ENCODE results near the gene MLLT3.

GRCh38 chr9:20419533-20419932 lies 202.8 kb downstream of the MLLT3 start:
- TF ChIP-seq SIN3A (IDR thresholded peaks at IDR 0.05; ENCODE audit: borderline replicate concordance, insufficient read depth, low read length) (no peak), REST (IDR thresholded peaks at IDR 0.05; ENCODE audit: insufficient read depth in 1 of 2, low read depth in 2 of 2, low read length in 2 of 2) (no peak), POLR2AphosphoS5 (IDR thresholded peaks at IDR 0.05; ENCODE audit: low read depth, low read length) (no peak), TAF1 (IDR thresholded peaks at IDR 0.05; ENCODE audit: borderline replicate concordance, insufficient read depth, low read length) (no peak), FOXP2 (optimal IDR thresholded peaks at IDR 0.05; ENCODE audit: borderline replicate concordance, extremely low read depth, extremely low read length, insufficient read depth) (no peak)

Data from PFSK-1 (cell line).